ENCODE data around the gene CLIP4.
A peak's percentile ranks its signal among the peaks of the same experiment; 100 is the strongest.

The CLIP4 gene

DNA sequence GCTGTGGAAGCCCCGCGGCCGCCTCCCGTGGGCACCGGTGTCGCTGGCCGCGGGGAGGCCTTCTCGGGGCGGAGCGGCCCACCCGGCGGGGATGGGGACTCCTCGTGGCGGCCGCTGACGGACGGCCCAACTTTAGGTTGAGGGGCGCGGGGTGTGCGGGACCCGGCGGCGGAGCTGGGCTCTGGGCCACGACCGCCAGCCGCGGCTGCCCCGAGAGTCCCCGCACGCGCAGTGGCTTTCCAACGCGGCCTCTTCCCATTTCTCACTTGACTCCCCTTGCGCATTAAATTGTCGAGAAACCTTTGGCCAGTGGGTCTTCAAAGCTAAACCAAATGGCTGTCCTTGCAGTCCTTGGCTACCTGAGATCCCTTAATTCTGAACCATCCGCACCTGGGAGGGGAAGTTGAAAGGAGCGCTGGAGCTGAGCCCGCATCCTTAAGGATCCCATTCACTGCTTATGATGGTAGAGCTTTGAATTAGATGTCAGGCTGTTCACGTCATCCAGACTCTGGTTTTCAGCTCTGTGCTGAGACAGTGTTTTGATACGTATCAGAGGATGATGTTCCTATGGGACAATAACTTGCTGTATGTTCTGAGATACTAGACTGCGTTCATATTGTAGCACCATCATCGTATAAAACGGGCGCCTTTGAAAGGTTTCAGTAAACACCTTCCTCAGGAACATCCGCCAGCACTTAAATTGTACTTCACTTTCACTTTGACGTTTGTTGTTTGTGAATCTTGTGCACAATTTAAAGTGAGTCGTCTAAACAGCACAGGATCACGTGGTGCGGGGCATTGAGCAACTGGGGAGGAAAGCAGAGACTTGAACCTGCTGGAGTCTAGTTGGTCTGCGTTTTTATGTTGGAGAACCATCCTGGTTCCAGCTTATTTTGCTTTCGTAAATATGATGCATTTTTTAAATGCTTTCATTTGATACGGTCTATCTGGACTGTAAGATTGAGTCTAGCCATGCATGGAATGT lies 874 bp downstream of the CLIP4 start:
- H3K9ac ChIP-seq (ENCODE audit: low read length): no peak overlapping the region
- peaks cover 4% of the 10 kb centered on the region; the same call in 1 of the 2 replicates for H3K4me1 ChIP-seq (ENCODE audit: control insufficient read depth, insufficient read depth, low read length)
- H3K4me3 ChIP-seq (ENCODE audit: low read depth, low read length): peak overlapping the region; percentile 62
- no peaks in the 10 kb centered on the region for H3K9me3 ChIP-seq (ENCODE audit: control insufficient read depth, insufficient read depth, low read depth, low read length)
- H3K27ac ChIP-seq (ENCODE audit: low read depth, low read length): no peak overlapping the region
- peaks cover 63% of the 10 kb centered on the region for H3K27me3 ChIP-seq (ENCODE audit: control insufficient read depth, insufficient read depth, low read length)
- H3K36me3 ChIP-seq (ENCODE audit: control insufficient read depth, insufficient read depth, low read length): no peaks in the 10 kb centered on the region

DNA sequence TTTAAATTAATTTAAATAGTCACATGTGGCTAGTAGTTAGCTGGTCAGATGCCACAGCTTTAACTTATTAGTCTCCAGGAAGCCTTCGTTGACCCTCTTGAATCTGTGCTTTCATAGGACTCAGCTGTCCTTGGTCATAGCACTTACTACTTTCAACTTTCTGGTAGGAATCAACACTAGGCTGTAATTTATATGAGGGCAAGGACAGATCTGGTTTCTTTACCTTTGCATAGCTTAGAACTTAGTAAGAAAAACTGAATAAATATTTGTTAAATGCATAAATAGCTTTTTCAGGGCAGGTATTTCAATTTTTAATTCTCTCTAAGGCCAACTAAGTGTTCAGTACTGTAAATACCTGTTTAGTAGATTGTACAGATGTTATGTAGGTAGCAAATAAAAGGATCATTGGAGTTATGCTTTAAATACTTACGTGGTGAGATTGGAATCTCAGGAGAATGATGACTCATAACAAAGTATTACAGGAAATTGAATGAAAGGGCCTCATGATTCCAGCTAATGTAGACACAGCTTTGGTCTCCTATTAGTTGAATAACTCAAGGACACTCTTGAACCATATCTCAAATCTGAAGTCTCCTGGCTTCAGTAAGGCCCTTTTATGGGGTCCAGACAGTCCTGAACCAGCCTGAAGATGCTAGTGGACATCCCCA lies 2.6 kb downstream of the CLIP4 start:
- Histone ChIP-seq H3K36me3 (ENCODE audit: control insufficient read depth, insufficient read depth, low read length) (no peaks in the 10 kb centered on the region), H3K9ac (ENCODE audit: low read length) (no peak overlapping the region), H3K27ac (ENCODE audit: low read depth, low read length) (no peak overlapping the region), H3K27me3 (ENCODE audit: control insufficient read depth, insufficient read depth, low read length) (peaks cover 58% of the 10 kb centered on the region), H3K9me3 (ENCODE audit: control insufficient read depth, insufficient read depth, low read depth, low read length) (no peaks in the 10 kb centered on the region), H3K4me3 (ENCODE audit: low read depth, low read length) (no peak overlapping the region), H3K4me1 (ENCODE audit: control insufficient read depth, insufficient read depth, low read length) (peaks cover 4% of the 10 kb centered on the region; the same call in 1 of the 2 replicates)

DNA sequence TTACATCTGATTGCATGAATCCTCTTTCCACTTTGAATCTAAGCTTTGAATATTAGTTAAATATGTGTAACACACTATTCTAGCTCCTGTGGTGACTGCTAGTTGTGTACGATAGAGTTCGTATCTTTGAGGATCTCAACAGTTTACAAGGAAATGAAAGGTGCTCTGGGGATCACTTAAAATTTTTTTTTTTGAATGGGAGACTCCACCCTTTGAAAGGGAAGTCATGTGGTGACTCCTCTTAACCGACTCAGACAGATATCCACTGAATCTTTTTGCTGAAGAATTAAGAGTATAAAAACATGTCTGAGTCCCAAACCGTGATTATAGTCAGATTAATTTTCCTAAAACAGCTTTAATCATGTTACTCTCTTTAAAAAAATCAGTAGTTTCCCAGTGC lies 4.0 kb downstream of the CLIP4 start:
- Histone ChIP-seq H3K4me1 (ENCODE audit: control insufficient read depth, insufficient read depth, low read length) (peaks cover 4% of the 10 kb centered on the region; the same call in 1 of the 2 replicates), H3K9me3 (ENCODE audit: control insufficient read depth, insufficient read depth, low read depth, low read length) (peaks cover 3% of the 10 kb centered on the region; the same call in 1 of the 2 replicates), H3K9ac (ENCODE audit: low read length) (no peak overlapping the region), H3K27me3 (ENCODE audit: control insufficient read depth, insufficient read depth, low read length) (peaks cover 43% of the 10 kb centered on the region), H3K4me3 (ENCODE audit: low read depth, low read length) (no peak overlapping the region), H3K27ac (ENCODE audit: low read depth, low read length) (no peak overlapping the region), H3K36me3 (ENCODE audit: control insufficient read depth, insufficient read depth, low read length) (no peaks in the 10 kb centered on the region)

DNA sequence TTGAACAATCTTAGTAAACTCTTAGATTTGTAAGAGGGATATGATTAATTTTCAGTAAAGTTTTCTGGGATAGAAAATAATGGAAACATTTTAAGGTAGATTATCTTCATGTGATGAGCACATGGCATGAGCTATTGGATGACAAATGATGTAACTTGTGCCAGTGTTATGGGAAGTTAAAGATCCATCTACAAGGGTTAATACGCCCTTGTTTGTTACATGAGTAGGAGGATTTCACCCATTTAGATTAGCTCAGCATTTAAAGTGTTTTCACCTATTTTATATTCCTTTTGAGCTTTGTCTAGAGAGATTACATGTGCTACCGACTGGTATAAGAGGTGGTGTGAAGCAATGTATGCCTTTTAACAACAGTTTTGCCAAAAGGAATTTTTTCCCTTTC lies 5.6 kb downstream of the CLIP4 start:
- no peak overlapping the region for H3K4me3 ChIP-seq (ENCODE audit: low read depth, low read length)
- no peaks in the 10 kb centered on the region for H3K4me1 ChIP-seq (ENCODE audit: control insufficient read depth, insufficient read depth, low read length)
- no peaks in the 10 kb centered on the region for H3K36me3 ChIP-seq (ENCODE audit: control insufficient read depth, insufficient read depth, low read length)
- H3K27ac ChIP-seq (ENCODE audit: low read depth, low read length): no peak overlapping the region
- H3K27me3 ChIP-seq (ENCODE audit: control insufficient read depth, insufficient read depth, low read length): peaks cover 28% of the 10 kb centered on the region
- no peak overlapping the region for H3K9ac ChIP-seq (ENCODE audit: low read length)
- peaks cover 4% of the 10 kb centered on the region; the same call in 1 of the 2 replicates for H3K9me3 ChIP-seq (ENCODE audit: control insufficient read depth, insufficient read depth, low read depth, low read length)

DNA sequence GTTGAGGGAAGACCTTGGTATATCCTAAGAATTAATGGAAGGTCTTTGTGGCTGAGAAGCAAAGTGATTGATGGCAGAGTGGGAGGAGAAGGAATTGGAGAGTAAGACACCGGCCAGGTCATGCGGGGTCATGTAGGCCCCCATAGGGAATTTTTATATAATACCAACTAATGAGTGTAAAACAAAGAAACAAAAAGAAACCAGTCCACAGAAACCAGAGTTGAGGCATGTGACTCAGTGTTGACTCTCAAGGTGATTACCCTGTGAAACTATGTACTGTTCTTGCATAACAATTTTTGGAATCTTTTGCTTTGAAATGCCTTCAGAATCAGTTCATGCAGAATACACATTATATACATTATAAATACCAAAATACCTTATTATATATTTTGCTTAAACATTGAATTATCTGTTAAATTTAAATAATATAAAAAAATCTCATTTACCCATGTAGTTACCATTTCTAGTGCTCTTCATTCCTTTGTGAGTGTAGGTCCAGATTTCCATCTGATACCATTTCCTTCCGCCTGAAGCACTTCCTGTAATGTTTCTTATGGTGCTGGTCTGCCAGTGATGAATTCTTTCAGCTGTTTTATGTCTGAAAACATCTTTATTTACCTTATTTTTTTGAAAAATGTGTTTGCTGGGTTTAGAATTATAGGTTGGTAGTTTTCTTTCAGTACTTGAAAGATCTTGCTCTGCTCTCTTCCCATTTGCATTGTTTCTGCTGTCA lies 8.6 kb downstream of the CLIP4 start:
- Histone ChIP-seq H3K9ac (ENCODE audit: low read length) (no peak overlapping the region), H3K4me1 (ENCODE audit: control insufficient read depth, insufficient read depth, low read length) (no peaks in the 10 kb centered on the region), H3K4me3 (ENCODE audit: low read depth, low read length) (no peak overlapping the region), H3K27ac (ENCODE audit: low read depth, low read length) (no peak overlapping the region), H3K27me3 (ENCODE audit: control insufficient read depth, insufficient read depth, low read length) (peaks cover 4% of the 10 kb centered on the region; the same call in 1 of the 2 replicates), H3K36me3 (ENCODE audit: control insufficient read depth, insufficient read depth, low read length) (no peaks in the 10 kb centered on the region), H3K9me3 (ENCODE audit: control insufficient read depth, insufficient read depth, low read depth, low read length) (peaks cover 4% of the 10 kb centered on the region; the same call in 1 of the 2 replicates)

DNA sequence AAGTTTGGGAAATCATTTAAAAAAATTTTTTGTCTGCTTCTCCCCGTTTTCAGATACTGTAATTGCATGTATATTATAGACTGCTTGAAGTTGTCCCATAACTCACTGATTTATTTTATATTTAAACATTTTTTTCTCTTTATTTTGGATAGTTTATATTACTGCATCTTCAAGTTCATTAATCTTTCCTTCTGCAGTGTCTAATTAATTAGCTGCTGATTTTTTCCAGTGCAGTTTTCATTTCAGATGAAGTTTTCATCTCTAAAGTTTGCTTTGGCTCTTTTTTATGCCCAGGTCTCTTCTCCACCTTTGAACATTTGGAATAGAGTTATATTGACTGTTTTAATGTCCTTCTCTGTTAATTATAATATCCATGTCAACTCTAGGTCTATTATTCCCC lies 9.3 kb downstream of the CLIP4 start:
- Histone ChIP-seq H3K27me3 (ENCODE audit: control insufficient read depth, insufficient read depth, low read length) (peaks cover 2% of the 10 kb centered on the region; the same call in 1 of the 2 replicates), H3K9me3 (ENCODE audit: control insufficient read depth, insufficient read depth, low read depth, low read length) (peaks cover 4% of the 10 kb centered on the region; the same call in 1 of the 2 replicates), H3K27ac (ENCODE audit: low read depth, low read length) (no peak overlapping the region), H3K9ac (ENCODE audit: low read length) (no peak overlapping the region), H3K36me3 (ENCODE audit: control insufficient read depth, insufficient read depth, low read length) (no peaks in the 10 kb centered on the region), H3K4me3 (ENCODE audit: low read depth, low read length) (no peak overlapping the region), H3K4me1 (ENCODE audit: control insufficient read depth, insufficient read depth, low read length) (no peaks in the 10 kb centered on the region; the same call in 1 of the 2 replicates)

DNA sequence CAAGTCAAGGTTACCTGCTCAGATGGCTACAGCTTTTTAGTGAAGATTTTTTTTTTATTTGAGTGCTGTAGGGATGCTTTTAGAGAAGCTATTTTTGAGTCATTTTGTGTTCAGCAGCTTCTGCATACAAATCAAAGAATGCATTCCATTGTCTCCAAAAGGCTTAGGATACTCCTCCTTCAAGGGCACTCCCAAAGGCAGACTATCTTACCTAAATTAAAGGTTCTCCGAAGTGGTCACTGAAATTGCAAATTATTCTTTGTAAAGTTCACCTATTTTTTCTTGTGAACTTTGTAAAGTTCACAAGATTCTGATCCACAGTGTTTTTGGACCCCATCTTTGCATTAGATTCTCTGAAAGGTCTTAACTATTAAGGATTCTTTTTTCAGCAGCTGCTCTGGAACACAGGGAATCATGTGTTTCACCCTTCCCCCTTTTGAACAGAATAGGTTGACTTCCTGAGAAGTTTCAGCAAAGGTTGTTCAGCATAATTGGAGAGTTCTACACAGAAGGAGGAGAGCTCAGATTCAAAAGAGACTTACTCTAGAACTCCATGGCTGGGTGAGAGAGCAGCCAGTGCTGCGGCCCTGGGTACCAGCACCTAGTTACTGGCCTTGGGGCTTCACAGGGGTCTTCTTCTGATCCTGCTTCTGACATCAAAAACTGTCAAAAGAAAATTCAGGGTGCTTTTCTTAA lies 14.5 kb downstream of the CLIP4 start:
- Histone ChIP-seq H3K27ac (ENCODE audit: low read depth, low read length) (no peak overlapping the region), H3K9ac (ENCODE audit: low read length) (no peak overlapping the region), H3K4me1 (ENCODE audit: control insufficient read depth, insufficient read depth, low read length) (peaks cover 11% of the 10 kb centered on the region), H3K9me3 (ENCODE audit: control insufficient read depth, insufficient read depth, low read depth, low read length) (no peaks in the 10 kb centered on the region), H3K4me3 (ENCODE audit: low read depth, low read length) (no peak overlapping the region), H3K27me3 (ENCODE audit: control insufficient read depth, insufficient read depth, low read length) (no peaks in the 10 kb centered on the region), H3K36me3 (ENCODE audit: control insufficient read depth, insufficient read depth, low read length) (no peaks in the 10 kb centered on the region)

DNA sequence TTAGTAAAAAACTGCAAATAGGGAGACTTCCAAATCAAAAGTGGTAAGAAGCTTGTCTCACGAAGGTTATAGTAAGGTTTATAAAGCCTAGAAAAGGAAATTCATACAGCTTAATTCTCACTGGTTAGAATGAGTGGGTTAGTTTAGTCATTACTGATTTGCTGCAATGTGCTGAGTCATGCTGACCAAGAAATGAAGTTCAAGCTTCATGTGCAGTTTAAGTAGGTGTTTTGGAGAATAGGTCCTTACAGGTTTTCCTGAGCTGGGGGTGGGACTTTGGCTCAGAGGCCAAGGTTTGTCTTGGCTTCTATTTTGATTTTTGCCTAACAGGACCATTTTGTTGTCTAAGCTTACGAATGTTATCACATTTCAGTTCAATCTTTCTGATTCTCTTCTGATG lies 15.1 kb downstream of the CLIP4 start:
- H3K27me3 ChIP-seq (ENCODE audit: control insufficient read depth, insufficient read depth, low read length): no peaks in the 10 kb centered on the region
- H3K9me3 ChIP-seq (ENCODE audit: control insufficient read depth, insufficient read depth, low read depth, low read length): no peaks in the 10 kb centered on the region
- H3K4me3 ChIP-seq (ENCODE audit: low read depth, low read length): no peak overlapping the region
- no peaks in the 10 kb centered on the region for H3K36me3 ChIP-seq (ENCODE audit: control insufficient read depth, insufficient read depth, low read length)
- H3K9ac ChIP-seq (ENCODE audit: low read length): no peak overlapping the region
- peaks cover 11% of the 10 kb centered on the region for H3K4me1 ChIP-seq (ENCODE audit: control insufficient read depth, insufficient read depth, low read length)
- H3K27ac ChIP-seq (ENCODE audit: low read depth, low read length): no peak overlapping the region

DNA sequence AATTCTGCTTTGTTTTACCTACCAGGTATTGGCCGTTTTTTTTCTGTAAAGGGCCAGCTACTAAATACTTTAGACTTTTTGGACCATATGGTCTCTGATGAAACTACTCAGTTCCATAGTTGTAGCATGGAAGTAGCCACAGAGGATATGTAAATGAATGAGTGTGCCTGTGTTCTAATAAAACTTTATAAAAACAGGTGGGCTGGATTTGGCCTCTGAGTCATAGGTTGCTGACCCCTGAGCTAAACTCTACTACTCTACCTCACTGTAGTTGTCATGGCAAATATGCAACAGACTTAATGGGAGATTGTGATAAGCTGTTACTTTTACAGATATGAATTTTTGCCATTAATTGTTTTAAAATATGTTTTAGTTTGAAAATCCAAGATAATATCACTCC lies 19.7 kb downstream of the CLIP4 start:
- H3K4me3 ChIP-seq (ENCODE audit: low read depth, low read length): no peak overlapping the region
- no peaks in the 10 kb centered on the region for H3K27me3 ChIP-seq (ENCODE audit: control insufficient read depth, insufficient read depth, low read length)
- no peaks in the 10 kb centered on the region for H3K9me3 ChIP-seq (ENCODE audit: control insufficient read depth, insufficient read depth, low read depth, low read length)
- no peak overlapping the region for H3K9ac ChIP-seq (ENCODE audit: low read length)
- no peak overlapping the region for H3K27ac ChIP-seq (ENCODE audit: low read depth, low read length)
- no peaks in the 10 kb centered on the region for H3K36me3 ChIP-seq (ENCODE audit: control insufficient read depth, insufficient read depth, low read length)
- H3K4me1 ChIP-seq (ENCODE audit: control insufficient read depth, insufficient read depth, low read length): peaks cover 9% of the 10 kb centered on the region

DNA sequence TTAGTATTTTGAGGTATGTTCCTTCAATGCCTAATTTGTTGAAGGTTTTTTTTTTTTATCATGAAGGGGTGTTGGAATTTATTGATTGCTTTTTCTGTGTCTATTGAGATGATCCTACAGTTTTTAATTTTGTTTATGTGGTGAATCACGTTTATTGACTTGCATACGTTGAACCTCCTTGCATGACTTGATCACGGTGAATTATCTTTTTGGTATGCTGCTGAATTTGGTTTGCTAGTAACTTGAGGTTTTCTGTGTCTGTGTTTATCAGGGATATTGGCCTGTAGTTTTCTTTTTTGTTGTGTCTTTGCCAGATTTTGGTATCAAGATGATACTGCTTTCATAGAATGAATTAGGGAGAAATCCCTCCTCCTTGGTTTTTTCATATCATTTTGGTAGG lies 23.9 kb downstream of the CLIP4 start:
- no peaks in the 10 kb centered on the region for H3K4me1 ChIP-seq (ENCODE audit: control insufficient read depth, insufficient read depth, low read length)
- H3K27me3 ChIP-seq (ENCODE audit: control insufficient read depth, insufficient read depth, low read length): no peaks in the 10 kb centered on the region
- H3K36me3 ChIP-seq (ENCODE audit: control insufficient read depth, insufficient read depth, low read length): no peaks in the 10 kb centered on the region
- H3K9ac ChIP-seq (ENCODE audit: low read length): no peak overlapping the region
- H3K4me3 ChIP-seq (ENCODE audit: low read depth, low read length): no peak overlapping the region
- no peaks in the 10 kb centered on the region for H3K9me3 ChIP-seq (ENCODE audit: control insufficient read depth, insufficient read depth, low read depth, low read length)
- no peak overlapping the region for H3K27ac ChIP-seq (ENCODE audit: low read depth, low read length)
